KMS-11 (cell line): ENCODE data around the gene GAST.

Source experiments
- H2AFZ ChIP-seq: fragments of 200-600 bp; sonication (generic); 2 replicates; pipeline ENCODE4 v1.6.1; 2016; ENCODE audit warnings: antibody characterized with exemption, mixed run types, low read depth
- H3K27ac ChIP-seq: fragments of 200-600 bp; sonication (generic); 2 replicates; pipeline ENCODE4 v1.6.1; 2016; ENCODE audit warnings: mild to moderate bottlenecking, mixed run types
- H3K27me3 ChIP-seq: fragments of 200-600 bp; sonication (generic); 2 replicates; pipeline ENCODE4 v1.6.1; 2017; ENCODE audit warnings: mild to moderate bottlenecking, low read depth, mixed run types, moderate library complexity; ENCODE audit not compliant: insufficient read depth
- H3K36me3 ChIP-seq: fragments of 200-600 bp; sonication (generic); 2 replicates; pipeline ENCODE4 v1.6.1; 2017; ENCODE audit warnings: mild to moderate bottlenecking, mixed run types; ENCODE audit not compliant: insufficient read depth
- H3K4me1 ChIP-seq: fragments of 200-600 bp; sonication (generic); 2 replicates; pipeline ENCODE4 v1.6.1; 2016; ENCODE audit warnings: mild to moderate bottlenecking, low read depth, mixed run types; ENCODE audit not compliant: poor library complexity, severe bottlenecking
- H3K4me2 ChIP-seq: fragments of 200-600 bp; sonication (generic); 2 replicates; pipeline ENCODE4 v1.7.0; 2016; ENCODE audit warnings: mild to moderate bottlenecking, mixed run types
- H3K4me3 ChIP-seq: fragments of 200-600 bp; sonication (generic); IDR thresholded peaks from 2 replicates; pipeline ENCODE4 v1.6.1; 2017; ENCODE audit warnings: low read depth, low read length, mixed read lengths; ENCODE audit not compliant: insufficient read depth
- H3K79me2 ChIP-seq: fragments of 200-600 bp; sonication (generic); 2 replicates; pipeline ENCODE4 v1.6.1; 2016; ENCODE audit warnings: low read depth, mixed run types; ENCODE audit not compliant: insufficient read depth
- H3K9ac ChIP-seq: fragments of 200-600 bp; sonication (generic); 2 replicates; pipeline ENCODE4 v1.6.1; 2016; ENCODE audit warnings: mild to moderate bottlenecking, mixed run types
- H4K20me1 ChIP-seq: fragments of 200-600 bp; sonication (generic); 2 replicates; pipeline ENCODE4 v1.6.1; 2016; ENCODE audit warnings: mild to moderate bottlenecking, mixed run types; ENCODE audit not compliant: insufficient read depth
- TF ChIP-seq, protein P1 (sequence below): fragments of 200-600 bp; sonication (generic); conservative IDR thresholded peaks from 2 replicates; pipeline ENCODE4 v1.6.1; 2017; ENCODE audit warnings: low read depth, mild to moderate bottlenecking, antibody characterized with exemption, low read length, moderate library complexity, mixed read lengths

The GAST gene

DNA sequence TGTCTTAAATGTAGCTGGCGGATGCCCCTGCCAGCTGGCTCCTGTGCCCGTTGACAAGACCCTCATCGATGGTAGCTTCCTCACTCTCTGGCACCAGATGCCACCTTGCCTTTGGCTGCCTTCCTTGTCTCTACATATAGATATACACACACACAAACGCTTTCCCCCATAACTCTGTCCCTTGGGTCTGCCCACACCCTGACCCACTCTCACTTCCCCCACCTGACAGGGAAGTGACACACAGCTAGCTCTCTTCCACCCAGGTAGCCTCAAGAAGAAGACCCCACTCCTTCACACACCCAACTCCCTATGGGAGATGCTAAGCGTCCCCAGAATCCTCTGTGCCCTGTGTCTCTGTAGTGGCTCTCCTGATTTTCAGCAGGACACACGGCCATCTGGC lies 48.7 kb downstream of the GAST start:
- Histone ChIP-seq H2AFZ (no peak overlapping the region), H3K36me3 (no peaks in the 10 kb centered on the region), H3K4me1 (peaks cover 39% of the 10 kb centered on the region), H3K9ac (no peak overlapping the region), H3K27me3 (no peaks in the 10 kb centered on the region), H3K4me3 (no peak overlapping the region), H3K79me2 (0 out of 2 replicates have a peak, but pooled peaks cover 2% of the 10 kb centered on the region), H4K20me1 (no peaks in the 10 kb centered on the region), H3K27ac (no peak overlapping the region), H3K4me2 (no peak overlapping the region)
- TF ChIP-seq, protein P1, sequence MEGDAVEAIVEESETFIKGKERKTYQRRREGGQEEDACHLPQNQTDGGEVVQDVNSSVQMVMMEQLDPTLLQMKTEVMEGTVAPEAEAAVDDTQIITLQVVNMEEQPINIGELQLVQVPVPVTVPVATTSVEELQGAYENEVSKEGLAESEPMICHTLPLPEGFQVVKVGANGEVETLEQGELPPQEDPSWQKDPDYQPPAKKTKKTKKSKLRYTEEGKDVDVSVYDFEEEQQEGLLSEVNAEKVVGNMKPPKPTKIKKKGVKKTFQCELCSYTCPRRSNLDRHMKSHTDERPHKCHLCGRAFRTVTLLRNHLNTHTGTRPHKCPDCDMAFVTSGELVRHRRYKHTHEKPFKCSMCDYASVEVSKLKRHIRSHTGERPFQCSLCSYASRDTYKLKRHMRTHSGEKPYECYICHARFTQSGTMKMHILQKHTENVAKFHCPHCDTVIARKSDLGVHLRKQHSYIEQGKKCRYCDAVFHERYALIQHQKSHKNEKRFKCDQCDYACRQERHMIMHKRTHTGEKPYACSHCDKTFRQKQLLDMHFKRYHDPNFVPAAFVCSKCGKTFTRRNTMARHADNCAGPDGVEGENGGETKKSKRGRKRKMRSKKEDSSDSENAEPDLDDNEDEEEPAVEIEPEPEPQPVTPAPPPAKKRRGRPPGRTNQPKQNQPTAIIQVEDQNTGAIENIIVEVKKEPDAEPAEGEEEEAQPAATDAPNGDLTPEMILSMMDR, result no peak

DNA sequence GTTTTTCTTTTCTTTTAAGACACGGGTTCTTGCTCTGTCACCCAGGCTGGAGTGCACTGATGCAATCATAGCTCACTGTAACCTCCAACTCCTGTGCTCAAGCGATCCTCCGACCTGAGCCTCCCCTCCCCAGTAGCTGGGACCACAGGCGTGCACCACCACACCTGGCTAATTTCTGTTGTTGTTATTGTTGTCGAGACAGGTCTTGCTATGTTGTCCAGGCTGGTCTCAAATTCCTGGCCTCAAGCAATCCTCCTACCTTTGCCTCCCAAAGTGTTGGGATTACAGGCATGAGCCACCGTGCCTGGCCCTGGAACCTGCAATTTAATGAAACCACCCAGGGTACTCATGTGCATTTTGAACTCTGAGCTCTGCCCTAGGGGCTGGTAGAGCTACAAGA lies 50.3 kb downstream of the GAST start:
- H3K9ac ChIP-seq, result no peak overlapping the region
- no peak overlapping the region for H3K27ac ChIP-seq
- peaks cover 25% of the 10 kb centered on the region for H3K4me1 ChIP-seq
- no peaks in the 10 kb centered on the region for H3K79me2 ChIP-seq
- no peak overlapping the region for H3K4me3 ChIP-seq
- no peaks in the 10 kb centered on the region for H4K20me1 ChIP-seq
- no peak overlapping the region for H2AFZ ChIP-seq
- H3K27me3 ChIP-seq, result no peaks in the 10 kb centered on the region
- no peaks in the 10 kb centered on the region for H3K36me3 ChIP-seq
- TF ChIP-seq, protein P1, result no peak
- H3K4me2 ChIP-seq, result no peak overlapping the region

DNA sequence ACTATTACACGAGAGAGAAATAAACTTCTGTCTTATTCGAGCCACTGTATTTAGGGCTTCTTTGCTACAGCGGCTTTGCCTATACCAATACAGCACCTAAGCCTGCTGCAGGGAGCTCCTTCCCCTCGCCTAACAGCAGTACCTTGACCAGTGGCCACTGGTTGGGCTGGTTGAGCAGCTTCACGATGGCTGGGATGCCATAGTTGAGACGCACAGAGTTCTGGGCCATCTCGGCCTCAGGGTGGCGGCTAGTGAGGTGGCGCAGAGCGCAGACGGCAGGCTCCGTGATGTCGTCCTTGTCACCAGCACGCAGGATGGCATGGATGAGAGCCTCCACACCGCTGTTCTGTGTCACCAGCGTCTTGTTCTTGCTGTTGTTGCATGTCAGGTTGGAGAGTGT lies 50.7 kb downstream of the GAST start:
- no peak overlapping the region for H3K4me2 ChIP-seq
- H3K27me3 ChIP-seq, result no peaks in the 10 kb centered on the region
- H3K4me3 ChIP-seq, result no peak overlapping the region
- H3K9ac ChIP-seq, result no peak overlapping the region
- H3K79me2 ChIP-seq, result no peaks in the 10 kb centered on the region
- H4K20me1 ChIP-seq, result no peaks in the 10 kb centered on the region
- peaks cover 21% of the 10 kb centered on the region for H3K4me1 ChIP-seq
- TF ChIP-seq, protein P1, result no peak
- no peaks in the 10 kb centered on the region for H3K36me3 ChIP-seq
- H2AFZ ChIP-seq, result no peak overlapping the region
- H3K27ac ChIP-seq, result no peak overlapping the region

DNA sequence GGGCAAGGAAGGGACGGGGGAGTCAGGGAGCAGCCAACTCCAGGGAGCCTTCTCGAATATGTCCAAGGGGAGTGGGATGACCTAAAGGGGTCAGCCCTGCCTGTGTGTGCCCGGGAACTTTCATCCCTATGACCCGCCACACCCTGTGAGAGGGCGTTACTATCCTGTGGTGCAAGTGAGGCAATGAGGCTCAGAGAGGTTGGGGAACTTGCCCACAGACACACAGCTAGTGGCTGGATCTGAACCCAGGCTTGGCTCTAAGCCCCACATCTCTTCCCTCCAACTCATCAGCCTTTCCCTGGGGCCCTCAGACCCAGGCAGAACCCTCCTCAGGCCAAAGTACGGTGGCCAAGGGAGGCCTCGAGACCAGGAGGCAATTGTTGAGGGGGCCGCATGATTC lies 51.2 kb downstream of the GAST start:
- Histone ChIP-seq H3K4me3 (no peak overlapping the region), H3K4me1 (peaks cover 16% of the 10 kb centered on the region), H3K27me3 (no peaks in the 10 kb centered on the region), H3K36me3 (no peaks in the 10 kb centered on the region), H3K27ac (no peak overlapping the region), H3K9ac (no peak overlapping the region), H4K20me1 (no peaks in the 10 kb centered on the region), H3K79me2 (no peaks in the 10 kb centered on the region), H2AFZ (no peak overlapping the region), H3K4me2 (no peak overlapping the region)
- TF ChIP-seq, protein P1, result no peak
